Heart left ventricle (tissue), 16 donors: ENCODE results near the gene KLHL10. TPM values are rescaled to one million over a fixed set of nuclear protein-coding genes. Genes with fewer than 3 reads are reported as not detected.

ENCODE experiments used
- ATAC-seq, 4 donors: fragments of 200-7000 bp; cut with Tn5 transposase; one replicate each; pipeline ENCODE4 v1.9.1; 2020 to 2022; ENCODE audit warnings: moderate library complexity in 4 of 4, mild to moderate bottlenecking in 3 of 4, moderate number of reproducible peaks in 1 of 4
- DNase-seq, 5 donors: peaks; one replicate each; pipeline ENCODE4 v3.0.0-alpha.2; 2020
- H3K27ac ChIP-seq, 12 donors: fragments of 200-600 bp; sonication (generic) in 4 of 12; one replicate each; pipeline versions ENCODE4 v1.5.0 to v1.8.0; 2016 to 2022; ENCODE audit warnings: mild to moderate bottlenecking in 2 of 12
- H3K27me3 ChIP-seq, 9 donors: fragments of 200-600 bp; sonication (generic) in 2 of 9; one replicate each; pipeline versions ENCODE4 v1.5.1 to v1.8.0; 2016 to 2022; ENCODE audit warnings: mild to moderate bottlenecking in 3 of 9
- H3K36me3 ChIP-seq, 9 donors: fragments of 200-600 bp; sonication (generic) in 2 of 9; one replicate each; pipeline versions ENCODE4 v1.5.0 to v1.8.0; 2018 to 2022; ENCODE audit warnings: mild to moderate bottlenecking in 2 of 9
- H3K4me1 ChIP-seq, 12 donors: fragments of 200-600 bp; sonication (generic) in 4 of 12; one replicate each; pipeline versions ENCODE4 v1.5.0 to v1.8.0; 2016 to 2022; ENCODE audit warnings: mild to moderate bottlenecking in 3 of 12
- H3K4me3 ChIP-seq, 12 donors: fragments of 200-600 bp; sonication (generic) in 4 of 12; one replicate each; pipeline versions ENCODE4 v1.5.0 to v1.8.0; 2017 to 2022; ENCODE audit warnings: mild to moderate bottlenecking in 9 of 12, moderate library complexity in 4 of 12
- H3K9me3 ChIP-seq, 12 donors: fragments of 200-600 bp; sonication (generic) in 4 of 12; one replicate each; pipeline versions ENCODE4 v1.5.0 to v1.8.0; 2016 to 2022; ENCODE audit warnings: mild to moderate bottlenecking in 1 of 12
- POLR2A ChIP-seq, 2 donors: fragments of 450-650 bp; IDR thresholded peaks; one replicate each; pipeline ENCODE4 v1.6.1; 2017; ENCODE audit warnings: antibody characterized with exemption in 2 of 2, mild to moderate bottlenecking in 2 of 2, moderate library complexity in 2 of 2
- WGBS, 4 donors: extraction: QIAGEN DNeasy Blood & Tissue Kit in 2 of 4; methylation state at CpG; one replicate each; pipeline versions ENCODE4 v1.1.5 to v1.1.7; 2013 to 2018; 5-methylcytosine and 5-hydroxymethylcytosine counted together
- intact Hi-C, 10 donors: fragments of 100-400 bp; cut with DNase I; formaldehyde crosslinking; loops; one replicate each; pipeline versions ENCODE4 v1.11.1 to v1.14.2; 2022
- polyA plus RNA-seq, 2 donors: library from polyadenylated mRNA; stranded (reverse); fragments of 200-250 nt; gene quantifications; one replicate each; pipeline ENCODE4 v1.2.3, GENCODE V29; 2013
- total RNA-seq, 9 donors: library from RNA; depleted of rRNA in 2 of 9; stranded (reverse); fragments of >200 nt in 2 of 9; fragmentation: NEBNext Ultra II Directional in 3 of 9; extraction: Animal tissue kit (Norgen Biotek cat#: 25700) in 3 of 9; gene quantifications; one replicate each; pipeline versions ENCODE4 v1.1.0 to v1.2.4, GENCODE V29; 2016 to 2023
- TF ChIP-seq, protein P1 (sequence below), 12 donors: fragments of 200-600 bp; sonication (generic) in 4 of 12; IDR thresholded peaks; one replicate each; pipeline versions ENCODE4 v1.5.0 to v1.8.0; 2018 to 2022; ENCODE audit warnings: antibody characterized with exemption in 12 of 12, mild to moderate bottlenecking in 5 of 12
- donor health status: ischemic (EF 13 %, LVEDD 7.1; RV severe dilation, severe dysfunction).
- donor health status: healthy with polysubstance abuse.
- donor health status: DM: no; HTN: yes; CAD: no.
- donor health status: DM: no; HTN: no; CAD: no.
- donor health status: ischemic (EF 25% LVEDD 6.9; RV normal size, moderate dysfunction).
- donor health status: ischemic (EF 25% LVEDD 5.7; RV mildly dilated, moderate dysfunction).
- donor health status: healthy.
- donor health status: DM: yes; HTN: yes; CAD: no.
- donor health status: ischemic (EF 35%, LVEDD 5.7; RV mildly dilated, moderate dysfunction).
- donor health status: nonischemic (EF 11% LVEDD 7.7; RV severe dilation, severe dysfunction).
- donor health status: DM: yes; HTN: yes; CAD: no.
- donor health status: PGD.
- donor health status: ischemic (EF 29% LVEDD 5.4; RV normal size, mild dysfunction).
- donor health status: nonischemic (EF 23%, LVEDD 6.1; RV moderate dilation, normal function).

KLHL10 gene
- total and polyA plus RNA-seq, 11 donors, result 0.08 to 0.10 TPM; not detected in 9

DNA sequence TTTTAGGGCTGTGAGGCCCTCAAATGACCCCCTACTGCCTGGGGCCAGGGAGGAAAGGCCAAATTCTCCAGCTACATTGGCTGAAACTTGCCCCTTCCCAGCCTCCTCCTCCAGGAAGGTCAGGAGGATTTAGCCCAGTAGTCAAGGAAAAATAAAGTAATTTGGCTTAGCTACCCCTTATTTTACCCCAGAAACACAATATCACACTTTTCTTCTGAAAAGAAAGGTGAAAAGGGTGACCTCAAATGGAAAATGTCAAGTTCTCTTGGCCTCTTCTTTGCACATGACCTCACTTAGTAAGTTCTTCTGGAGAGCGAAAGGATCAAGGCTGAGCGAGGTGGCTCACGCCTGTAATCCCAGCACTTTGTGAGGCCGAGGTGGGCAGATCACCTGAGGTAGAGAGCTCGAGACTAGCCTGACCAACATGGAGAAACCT is 43.1 kb upstream of the KLHL10 start:
- intact Hi-C loops, result loop anchor here in 1 of 10 donors (5.0 kb wide), 1 partner anchor 47 kb away; no protein-coding TSS in a partner anchor
- Histone ChIP-seq H3K27ac (peak overlapping the region in 11 of 12 donors; percentile 74 to 98 (median 93)), H3K27me3 (no peaks in the 10 kb centered on the region), H3K4me1 (peaks cover 10 to 36% (median 31%) of the 10 kb centered on the region in 12 donors), H3K9me3 (no peaks in the 10 kb centered on the region), H3K4me3 (no peak overlapping the region), H3K36me3 (no peaks in the 10 kb centered on the region)
- no peak for TF ChIP-seq POLR2A (IDR thresholded peaks at IDR 0.05)
- TF ChIP-seq, protein P1, sequence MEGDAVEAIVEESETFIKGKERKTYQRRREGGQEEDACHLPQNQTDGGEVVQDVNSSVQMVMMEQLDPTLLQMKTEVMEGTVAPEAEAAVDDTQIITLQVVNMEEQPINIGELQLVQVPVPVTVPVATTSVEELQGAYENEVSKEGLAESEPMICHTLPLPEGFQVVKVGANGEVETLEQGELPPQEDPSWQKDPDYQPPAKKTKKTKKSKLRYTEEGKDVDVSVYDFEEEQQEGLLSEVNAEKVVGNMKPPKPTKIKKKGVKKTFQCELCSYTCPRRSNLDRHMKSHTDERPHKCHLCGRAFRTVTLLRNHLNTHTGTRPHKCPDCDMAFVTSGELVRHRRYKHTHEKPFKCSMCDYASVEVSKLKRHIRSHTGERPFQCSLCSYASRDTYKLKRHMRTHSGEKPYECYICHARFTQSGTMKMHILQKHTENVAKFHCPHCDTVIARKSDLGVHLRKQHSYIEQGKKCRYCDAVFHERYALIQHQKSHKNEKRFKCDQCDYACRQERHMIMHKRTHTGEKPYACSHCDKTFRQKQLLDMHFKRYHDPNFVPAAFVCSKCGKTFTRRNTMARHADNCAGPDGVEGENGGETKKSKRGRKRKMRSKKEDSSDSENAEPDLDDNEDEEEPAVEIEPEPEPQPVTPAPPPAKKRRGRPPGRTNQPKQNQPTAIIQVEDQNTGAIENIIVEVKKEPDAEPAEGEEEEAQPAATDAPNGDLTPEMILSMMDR (IDR thresholded peaks at IDR 0.05), result no peak
- no peak for DNase-seq
- ATAC-seq, result no peak
- 89 to 97% (median 94%) methylated on average over 5 of the region's 5 CpGs for WGBS, 4 donors

DNA sequence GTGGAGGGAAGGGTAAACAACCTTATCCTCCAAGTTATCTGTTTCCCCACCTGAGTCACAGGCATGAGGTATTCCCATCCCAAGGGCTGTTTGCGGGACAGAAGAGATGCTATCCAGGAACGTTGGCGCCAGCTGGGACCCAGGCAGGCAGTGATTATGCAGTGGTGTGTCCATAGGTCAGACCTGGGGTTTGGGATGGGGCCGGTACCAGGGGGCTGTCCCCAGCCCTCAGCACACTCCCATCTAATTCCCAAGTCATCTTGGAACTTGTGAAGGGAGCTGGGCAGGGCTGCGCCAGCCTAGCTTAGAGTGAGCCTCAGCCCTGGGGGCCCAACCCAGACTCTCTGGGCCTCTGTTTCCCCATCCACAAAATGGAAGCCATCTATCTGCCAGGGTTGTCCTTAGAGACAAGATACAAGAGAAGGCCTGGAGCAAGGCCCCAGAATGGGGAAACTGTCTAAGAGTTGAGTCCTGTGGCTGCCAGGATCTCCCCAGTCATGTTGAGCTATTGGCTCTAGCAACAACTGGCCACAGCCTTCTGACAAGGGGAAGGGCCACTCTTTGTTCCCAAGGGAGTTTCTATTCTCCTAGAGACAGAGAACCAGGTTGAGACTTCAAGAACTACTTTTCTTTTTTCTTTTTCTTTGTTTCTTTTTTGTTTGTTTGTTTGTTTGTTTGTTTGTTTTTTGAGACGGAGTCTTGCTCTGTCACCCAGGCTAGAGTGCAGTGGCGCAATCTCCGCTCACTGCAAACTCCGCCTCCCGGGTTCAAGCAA is 41.3 kb upstream of the KLHL10 start:
- intact Hi-C loops, result no loop called here
- WGBS, 4 donors, result 92 to 97% (median 93%) methylated on average over 9 to 10 of the region's 10 CpGs
- Histone ChIP-seq H3K27ac (no peak overlapping the region), H3K9me3 (no peaks in the 10 kb centered on the region), H3K36me3 (no peaks in the 10 kb centered on the region), H3K4me3 (no peak overlapping the region), H3K4me1 (peaks cover 10 to 42% (median 37%) of the 10 kb centered on the region in 12 donors), H3K27me3 (no peaks in the 10 kb centered on the region)
- DNase-seq, result no peak
- no peak for ATAC-seq
- TF ChIP-seq, protein P1 (IDR thresholded peaks at IDR 0.05), result no peak
- no peak for TF ChIP-seq POLR2A (IDR thresholded peaks at IDR 0.05)

DNA sequence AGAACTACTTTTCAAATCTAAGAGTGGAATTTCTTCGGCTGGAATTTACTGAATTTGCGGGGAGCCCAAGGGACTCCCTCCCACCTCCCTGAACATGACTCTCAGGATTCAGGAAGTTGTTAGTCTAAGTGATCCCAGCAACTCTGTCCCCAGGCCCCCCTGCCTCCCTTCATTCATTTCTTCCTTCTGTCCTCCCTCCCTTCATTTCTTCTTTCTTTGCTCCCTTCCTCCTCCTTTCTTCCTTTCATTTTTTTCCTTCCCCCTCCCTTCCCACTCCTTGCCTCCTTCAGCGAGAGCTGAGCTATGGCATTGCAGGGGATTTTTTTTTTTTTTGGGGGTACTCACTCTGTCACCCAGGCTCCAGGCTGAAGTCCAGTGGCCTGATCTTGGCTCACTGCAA is 40.2 kb upstream of the KLHL10 start:
- no peaks in the 10 kb centered on the region for H3K9me3 ChIP-seq
- H3K27me3 ChIP-seq, result no peaks in the 10 kb centered on the region
- no peak for DNase-seq
- intact Hi-C loops, result no loop called here
- H3K4me3 ChIP-seq, result no peak overlapping the region
- peaks cover 0 to under 1% (median 0%) of the 10 kb centered on the region in 9 donors for H3K36me3 ChIP-seq
- peaks cover 7 to 40% (median 30%) of the 10 kb centered on the region in 12 donors for H3K4me1 ChIP-seq
- TF ChIP-seq POLR2A (IDR thresholded peaks at IDR 0.05), result no peak
- TF ChIP-seq, protein P1 (IDR thresholded peaks at IDR 0.05), result no peak
- no peak overlapping the region for H3K27ac ChIP-seq
- ATAC-seq, result no peak
- WGBS, 4 donors, result 84 to 89% (median 84%) methylated on average over 3 of the region's 3 CpGs

DNA sequence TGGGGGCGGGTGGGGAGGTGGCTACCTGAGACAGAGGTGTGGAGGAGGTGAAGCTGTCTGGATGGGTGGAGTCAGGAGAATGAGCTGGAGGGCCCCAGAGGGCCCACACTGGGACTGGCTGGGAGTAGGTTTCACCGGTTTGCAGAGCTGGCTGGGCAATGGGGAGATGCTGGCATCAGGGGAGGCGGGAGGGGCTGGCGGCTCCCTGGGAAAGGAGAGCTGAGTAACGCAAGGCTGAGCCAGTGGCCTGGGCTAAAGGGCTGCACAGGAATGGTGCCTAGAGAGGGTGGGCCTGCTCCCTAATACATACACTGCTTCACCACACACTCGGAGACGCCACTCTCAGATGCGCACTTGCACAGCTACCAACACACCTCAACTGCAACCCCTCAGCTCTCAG is 38.3 kb upstream of the KLHL10 start:
- Histone ChIP-seq H3K4me3 (no peak overlapping the region), H3K4me1 (peaks cover 3 to 20% (median 13%) of the 10 kb centered on the region in 12 donors), H3K27ac (no peak overlapping the region), H3K9me3 (no peaks in the 10 kb centered on the region), H3K27me3 (no peaks in the 10 kb centered on the region), H3K36me3 (peaks cover 0 to 4% (median 0%) of the 10 kb centered on the region in 9 donors)
- 88 to 97% (median 95%) methylated on average over 8 of the region's 8 CpGs for WGBS, 4 donors
- DNase-seq, result no peak
- intact Hi-C loops, result no loop called here
- ATAC-seq, result no peak
- TF ChIP-seq POLR2A (IDR thresholded peaks at IDR 0.05), result no peak
- TF ChIP-seq, protein P1 (IDR thresholded peaks at IDR 0.05), result no peak
